ENCODE data around the gene SBF2. TPM values are rescaled to one million over a fixed set of nuclear protein-coding genes. Genes with fewer than 3 reads are reported as not detected.
"Not testable (repeated sequence)": the region's sequence is repeated elsewhere in the genome, so short reads cannot be mapped to it uniquely, and the experiment has no call there.

SBF2 gene
- total and polyA plus RNA-seq, 9 of the 15 experiments (the other 6 are each of a cell fraction or from before 2014, with no cell fraction given): 0.80 to 9.5 (median 5.0) TPM

- peak; percentile 61 for TF ChIP-seq ZNF146 (CRISPR knock-in tag; IDR thresholded peaks at IDR 0.05; ENCODE audit: unreplicated experiment)
- H3K36me3 ChIP-seq (ENCODE audit: control insufficient read depth, insufficient read depth, low read length); intact Hi-C loops (cut with micrococcal nuclease); ATAC-seq; H3K9me1 ChIP-seq (ENCODE audit: control insufficient read depth, insufficient read depth, low read length); DNase-seq (ENCODE audit: extremely low read depth in 1 of 4, low spot score in 3 of 4); POLR2A ChIA-PET; in situ Hi-C loops (cut with MboI); H4K20me1 ChIP-seq (replicated peaks; ENCODE audit: control insufficient read depth, insufficient read depth, low read length); H3K9ac ChIP-seq (ENCODE audit: insufficient read depth in 1 of 2, low read depth in 2 of 2, low read length in 2 of 2); BruUV-seq (replicated peaks); H3K4me3 ChIP-seq; H2AFZ ChIP-seq (ENCODE audit: low read depth, low read length); H3K4me2 ChIP-seq (ENCODE audit: insufficient read depth, low read length); H3K4me1 ChIP-seq (replicated peaks in 1 of 2; ENCODE audit: control insufficient read depth in 2 of 2, insufficient read depth in 2 of 2, low read length in 2 of 2); FAIRE-seq; H3K79me2 ChIP-seq (ENCODE audit: control insufficient read depth, insufficient read depth, low read length); CTCF ChIA-PET (ENCODE audit: low intra/inter-chr PET ratio); H3K9me3 ChIP-seq (replicated peaks; ENCODE audit: control insufficient read depth, insufficient read depth, low read depth, low read length); H3K27ac ChIP-seq (ENCODE audit: extremely low read depth, low read depth, low read length); H3K27me3 ChIP-seq (ENCODE audit: control insufficient read depth in 2 of 2, insufficient read depth in 2 of 2, low read length in 2 of 2): not testable (repeated sequence)
- WGBS (ENCODE audit: insufficient coverage, low coverage, missing lambda C conversion rate): 20% methylated on average over 6 of the region's 6 CpGs
These were observed 258.1 kb downstream of the SBF2 start for GRCh38 chr11:10035932-10036331.

GRCh38 chr11:10032935-10033334, 261.1 kb downstream of the SBF2 start:
- ChIA-PET CTCF (ENCODE audit: low intra/inter-chr PET ratio) (no interaction called here), POLR2A (interaction anchor here (1.2 kb wide), 1 partner anchor 11 kb away, joined by 5 read pairs; no protein-coding TSS in a partner anchor)
- intact Hi-C loops (cut with micrococcal nuclease) (no loop called here), in situ Hi-C loops (cut with MboI) (no loop called here)
- no peak for TF ChIP-seq FOXK2 (conservative IDR thresholded peaks at IDR 0.05 in 1 of 2, IDR thresholded peaks at IDR 0.05 in 1 of 2; ENCODE audit: low read depth in 2 of 2)
- no peak for TF ChIP-seq MXD1 (CRISPR knock-in tag; IDR thresholded peaks at IDR 0.05; ENCODE audit: borderline replicate concordance, poor library complexity, severe bottlenecking)
- TF ChIP-seq POLR2B (IDR thresholded peaks at IDR 0.05; ENCODE audit: low read depth, partially characterized antibody): no peak
- TF ChIP-seq ADNP (tag; IDR thresholded peaks at IDR 0.05): no peak
- no peak for TF ChIP-seq ZNF174 (CRISPR knock-in tag; IDR thresholded peaks at IDR 0.05)
- no peak for TF ChIP-seq MBD2 (IDR thresholded peaks at IDR 0.05; ENCODE audit: borderline replicate concordance, low read depth)
- TF ChIP-seq SRSF1 (IDR thresholded peaks at IDR 0.05; ENCODE audit: low read depth, low read length): no peak
- no peak for TF ChIP-seq TFE3 (CRISPR knock-in tag; IDR thresholded peaks at IDR 0.05)
- no peak for TF ChIP-seq GTF3C2 (IDR thresholded peaks at IDR 0.05; ENCODE audit: borderline replicate concordance, extremely low read depth, insufficient read length)
- no peak for TF ChIP-seq PHB (CRISPR knock-in tag; IDR thresholded peaks at IDR 0.05)
- no peaks in the 10 kb centered on the region for H3K4me1 ChIP-seq (replicated peaks in 1 of 2; ENCODE audit: control insufficient read depth in 2 of 2, insufficient read depth in 2 of 2, low read length in 2 of 2)
- H3K36me3 ChIP-seq (ENCODE audit: control insufficient read depth, insufficient read depth, low read length): no peaks in the 10 kb centered on the region
- BruUV-seq (replicated peaks): no TSS peak
- H3K9me3 ChIP-seq (replicated peaks; ENCODE audit: control insufficient read depth, insufficient read depth, low read depth, low read length): no peaks in the 10 kb centered on the region
- DNase-seq (ENCODE audit: extremely low read depth in 1 of 4, low spot score in 3 of 4) (no peak), ATAC-seq (no peak), FAIRE-seq (no peak)
- H3K27me3 ChIP-seq (ENCODE audit: control insufficient read depth in 2 of 2, insufficient read depth in 2 of 2, low read length in 2 of 2): peaks cover 3 to 4% of the 10 kb centered on the region in 2 experiments; a peak in 1 of 5 replicates
- no peaks in the 10 kb centered on the region for H3K9me1 ChIP-seq (ENCODE audit: control insufficient read depth, insufficient read depth, low read length)
- no peak overlapping the region for H3K9ac ChIP-seq (ENCODE audit: insufficient read depth in 1 of 2, low read depth in 2 of 2, low read length in 2 of 2)
- no peak overlapping the region for H2AFZ ChIP-seq (ENCODE audit: low read depth, low read length)
- no peaks in the 10 kb centered on the region for H4K20me1 ChIP-seq (replicated peaks; ENCODE audit: control insufficient read depth, insufficient read depth, low read length)
- H3K4me2 ChIP-seq (ENCODE audit: insufficient read depth, low read length): no peak overlapping the region
- no peaks in the 10 kb centered on the region for H3K79me2 ChIP-seq (ENCODE audit: control insufficient read depth, insufficient read depth, low read length)
- H3K4me3 ChIP-seq: no peak overlapping the region
- no peak overlapping the region for H3K27ac ChIP-seq (ENCODE audit: extremely low read depth, low read depth, low read length)
